ENCODE results near the gene TNC. TPM values are rescaled to one million over a fixed set of nuclear protein-coding genes. Genes with fewer than 3 reads are reported as not detected.

Gene TNC
- total RNA-seq, 6 experiments from 2014 or later: 51.6 to 86.3 (median 70.4) TPM

DNA sequence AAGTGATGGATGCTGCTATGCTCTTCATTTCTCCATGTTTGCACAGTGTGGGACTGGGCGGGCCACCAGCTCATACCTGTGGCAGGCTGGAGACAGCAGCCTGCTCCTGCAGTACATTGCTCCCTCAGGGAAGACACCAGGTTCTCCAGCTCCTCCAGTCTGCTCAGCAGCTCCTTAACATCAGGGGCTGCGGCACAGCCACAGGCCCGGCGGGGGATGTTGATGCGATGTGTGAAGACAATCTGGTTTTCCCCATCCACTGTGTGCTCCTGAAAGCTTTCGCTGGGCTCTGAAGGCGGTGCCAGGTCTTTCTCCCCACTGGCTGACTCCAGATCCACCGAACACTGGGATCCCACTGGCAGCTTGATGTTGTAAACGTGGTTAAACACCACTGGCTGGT lies 27.5 kb downstream of the TNC start:
- Mint-ChIP-seq H3K27me3 (ENCODE audit: insufficient read depth) (no peaks in the 10 kb centered on the region), H3K4me1 (ENCODE audit: low read depth) (peaks cover 29% of the 10 kb centered on the region), H3K36me3 (ENCODE audit: low read depth) (peaks cover 33% of the 10 kb centered on the region), H3K4me3 (no peak overlapping the region), H3K9me3 (no peaks in the 10 kb centered on the region), H3K27ac (no peak overlapping the region)
- TF ChIP-seq, protein P1, sequence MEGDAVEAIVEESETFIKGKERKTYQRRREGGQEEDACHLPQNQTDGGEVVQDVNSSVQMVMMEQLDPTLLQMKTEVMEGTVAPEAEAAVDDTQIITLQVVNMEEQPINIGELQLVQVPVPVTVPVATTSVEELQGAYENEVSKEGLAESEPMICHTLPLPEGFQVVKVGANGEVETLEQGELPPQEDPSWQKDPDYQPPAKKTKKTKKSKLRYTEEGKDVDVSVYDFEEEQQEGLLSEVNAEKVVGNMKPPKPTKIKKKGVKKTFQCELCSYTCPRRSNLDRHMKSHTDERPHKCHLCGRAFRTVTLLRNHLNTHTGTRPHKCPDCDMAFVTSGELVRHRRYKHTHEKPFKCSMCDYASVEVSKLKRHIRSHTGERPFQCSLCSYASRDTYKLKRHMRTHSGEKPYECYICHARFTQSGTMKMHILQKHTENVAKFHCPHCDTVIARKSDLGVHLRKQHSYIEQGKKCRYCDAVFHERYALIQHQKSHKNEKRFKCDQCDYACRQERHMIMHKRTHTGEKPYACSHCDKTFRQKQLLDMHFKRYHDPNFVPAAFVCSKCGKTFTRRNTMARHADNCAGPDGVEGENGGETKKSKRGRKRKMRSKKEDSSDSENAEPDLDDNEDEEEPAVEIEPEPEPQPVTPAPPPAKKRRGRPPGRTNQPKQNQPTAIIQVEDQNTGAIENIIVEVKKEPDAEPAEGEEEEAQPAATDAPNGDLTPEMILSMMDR (IDR thresholded peaks at IDR 0.05): no peak
- no peak for DNase-seq

DNA sequence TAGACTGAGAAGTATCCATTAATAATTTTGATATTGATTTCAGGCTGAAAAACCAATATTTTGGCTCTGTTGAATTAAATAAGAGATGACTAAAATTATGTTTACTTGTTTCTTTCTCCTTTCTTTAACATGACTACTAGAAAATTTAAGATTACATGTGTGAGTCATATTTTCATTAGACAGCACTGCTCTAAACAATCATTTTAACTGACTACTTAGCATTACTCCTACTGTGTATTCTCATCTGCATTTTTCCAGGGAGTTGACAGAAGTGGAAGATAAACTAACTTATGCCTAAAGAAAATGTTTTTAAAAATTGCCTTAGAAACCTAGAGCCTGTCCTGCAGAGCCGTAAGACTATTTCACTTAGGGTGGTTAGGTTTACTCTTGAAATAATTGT lies 29.1 kb downstream of the TNC start:
- no peak for DNase-seq
- H3K36me3 Mint-ChIP-seq (ENCODE audit: low read depth): peaks cover 36% of the 10 kb centered on the region
- peaks cover 17% of the 10 kb centered on the region for H3K4me1 Mint-ChIP-seq (ENCODE audit: low read depth)
- no peaks in the 10 kb centered on the region for H3K27me3 Mint-ChIP-seq (ENCODE audit: insufficient read depth)
- TF ChIP-seq, protein P1 (IDR thresholded peaks at IDR 0.05): no peak
- H3K4me3 Mint-ChIP-seq: no peak overlapping the region
- no peaks in the 10 kb centered on the region for H3K9me3 Mint-ChIP-seq
- no peak overlapping the region for H3K27ac Mint-ChIP-seq

DNA sequence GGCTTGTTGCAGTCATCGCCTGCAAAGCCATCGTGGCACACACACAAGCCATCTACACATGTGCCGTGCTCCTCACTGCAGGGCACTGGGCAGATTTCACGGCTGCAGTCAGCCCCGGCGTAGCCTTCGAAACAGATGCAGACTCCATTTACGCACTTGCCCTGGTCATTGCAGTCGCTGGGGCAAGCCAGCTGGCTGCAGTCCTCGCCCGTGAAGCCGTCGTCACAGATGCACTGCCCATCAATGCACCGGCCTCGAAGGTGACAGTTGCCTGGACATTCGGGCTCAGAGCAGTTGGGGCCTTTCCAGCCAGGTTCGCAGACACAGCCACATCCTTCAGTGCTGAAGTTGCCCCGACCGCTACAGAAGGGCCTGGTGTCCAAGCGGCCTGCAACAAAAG lies 31.1 kb downstream of the TNC start:
- peaks cover 17% of the 10 kb centered on the region for H3K4me1 Mint-ChIP-seq (ENCODE audit: low read depth)
- no peak overlapping the region for H3K27ac Mint-ChIP-seq
- no peak for DNase-seq
- no peak overlapping the region for H3K4me3 Mint-ChIP-seq
- TF ChIP-seq, protein P1 (IDR thresholded peaks at IDR 0.05): no peak
- peaks cover 51% of the 10 kb centered on the region for H3K36me3 Mint-ChIP-seq (ENCODE audit: low read depth)
- no peaks in the 10 kb centered on the region for H3K27me3 Mint-ChIP-seq (ENCODE audit: insufficient read depth)
- no peaks in the 10 kb centered on the region for H3K9me3 Mint-ChIP-seq

DNA sequence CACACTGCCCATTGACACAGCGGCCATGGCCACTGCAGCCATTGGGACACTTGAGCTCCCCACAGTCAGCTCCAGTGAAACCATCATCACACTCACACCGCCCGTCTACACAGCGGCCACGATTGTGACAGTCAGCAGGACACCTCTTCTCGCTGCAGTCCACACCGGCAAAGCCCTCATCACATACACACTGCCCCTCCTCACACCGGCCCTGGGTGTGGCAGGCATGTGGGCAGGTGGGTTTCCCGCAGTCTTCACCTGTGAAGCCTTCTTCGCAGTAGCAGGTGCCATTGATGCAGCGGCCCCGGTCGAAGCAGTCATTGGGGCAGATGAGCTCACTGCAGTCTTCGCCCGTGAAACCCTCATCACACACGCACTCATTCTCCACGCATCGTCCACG lies 31.5 kb downstream of the TNC start:
- Mint-ChIP-seq H3K27ac (no peak overlapping the region), H3K27me3 (ENCODE audit: insufficient read depth) (no peaks in the 10 kb centered on the region), H3K36me3 (ENCODE audit: low read depth) (peaks cover 53% of the 10 kb centered on the region), H3K4me1 (ENCODE audit: low read depth) (peaks cover 17% of the 10 kb centered on the region), H3K9me3 (no peaks in the 10 kb centered on the region), H3K4me3 (no peak overlapping the region)
- DNase-seq: no peak
- TF ChIP-seq, protein P1 (IDR thresholded peaks at IDR 0.05): no peak

DNA sequence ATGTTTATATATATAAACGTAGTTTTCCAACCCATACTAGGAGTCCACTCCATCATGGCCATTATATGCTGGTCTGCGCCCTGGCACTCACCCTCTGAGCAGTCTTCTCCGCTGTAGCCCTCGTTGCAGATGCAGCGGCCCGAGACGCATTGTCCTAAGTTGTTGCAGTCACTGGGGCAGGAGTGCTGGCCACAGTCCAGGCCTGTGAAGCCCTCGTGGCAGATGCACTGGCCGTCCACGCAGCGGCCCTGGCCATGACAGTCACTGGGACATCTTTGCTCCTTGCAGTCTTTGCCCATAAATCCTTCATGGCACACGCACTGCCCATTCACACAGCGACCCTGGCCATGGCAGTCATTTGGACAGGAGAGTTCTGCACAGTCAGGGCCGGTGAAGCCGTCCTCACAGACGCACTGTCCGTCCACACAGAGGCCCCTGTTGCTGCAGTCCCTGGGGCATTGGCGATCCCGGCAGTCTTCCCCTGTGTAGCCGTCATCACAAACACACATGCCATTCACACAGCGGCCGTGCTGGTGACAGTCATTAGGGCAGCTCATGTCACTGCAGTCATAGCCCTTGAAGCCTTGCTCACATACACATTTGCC lies 32.1 kb downstream of the TNC start:
- no peak for DNase-seq
- peaks cover 53% of the 10 kb centered on the region for H3K36me3 Mint-ChIP-seq (ENCODE audit: low read depth)
- H3K4me3 Mint-ChIP-seq: no peak overlapping the region
- no peaks in the 10 kb centered on the region for H3K9me3 Mint-ChIP-seq
- H3K4me1 Mint-ChIP-seq (ENCODE audit: low read depth): peaks cover 17% of the 10 kb centered on the region
- H3K27ac Mint-ChIP-seq: no peak overlapping the region
- TF ChIP-seq, protein P1 (IDR thresholded peaks at IDR 0.05): no peak
- H3K27me3 Mint-ChIP-seq (ENCODE audit: insufficient read depth): no peaks in the 10 kb centered on the region

DNA sequence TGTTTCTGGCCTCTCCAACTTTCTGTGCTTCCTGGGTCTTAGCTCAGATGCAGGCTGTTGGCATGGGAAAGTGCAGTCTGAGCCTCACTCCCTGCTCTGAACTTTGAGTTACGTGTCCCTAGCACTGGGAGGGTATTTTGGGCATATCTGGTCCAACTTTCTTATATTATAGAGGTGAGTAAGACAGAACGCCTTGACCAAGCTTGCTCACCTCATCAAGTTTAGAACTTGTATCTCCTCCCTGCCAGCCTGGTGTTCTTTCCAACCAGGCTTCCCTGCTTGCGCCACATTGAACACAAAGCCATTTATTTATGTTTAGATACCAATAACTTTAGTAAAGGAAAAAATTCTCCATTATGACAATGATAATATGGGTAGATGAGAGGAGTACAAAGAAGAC lies 33.2 kb downstream of the TNC start:
- H3K4me1 Mint-ChIP-seq (ENCODE audit: low read depth): peaks cover 17% of the 10 kb centered on the region
- H3K27me3 Mint-ChIP-seq (ENCODE audit: insufficient read depth): no peaks in the 10 kb centered on the region
- H3K27ac Mint-ChIP-seq: no peak overlapping the region
- H3K4me3 Mint-ChIP-seq: no peak overlapping the region
- TF ChIP-seq, protein P1 (IDR thresholded peaks at IDR 0.05): no peak
- peaks cover 58% of the 10 kb centered on the region for H3K36me3 Mint-ChIP-seq (ENCODE audit: low read depth)
- no peaks in the 10 kb centered on the region for H3K9me3 Mint-ChIP-seq
- DNase-seq: no peak

Measured in HFFc6 (cell line).